Adrenal gland (tissue), 12 donors: ENCODE results near the gene LOXHD1. TPM values are rescaled to one million over a fixed set of nuclear protein-coding genes. Genes with fewer than 3 reads are reported as not detected.

Source experiments
- DNase-seq, 7 donors: peaks; one replicate each; pipeline ENCODE4 v3.0.0-alpha.2; 2019 to 2020
- H3K27ac ChIP-seq, 5 donors: fragments of 200-600 bp; sonication (generic) in 4 of 5; 1 replicate in 3 of 5; 2 replicates in 2 of 5; pipeline versions ENCODE4 v1.5.1 to v1.8.0; 2016 to 2020; ENCODE audit warnings: mild to moderate bottlenecking in 1 of 5
- H3K27me3 ChIP-seq: fragments of 200-600 bp; 2 replicates; pipeline ENCODE4 v1.8.0; 2021
- H3K36me3 ChIP-seq, 2 donors: fragments of 200-600 bp; replicated peaks in 1 of 2; 1 replicate in 1 of 2; 2 replicates in 1 of 2; pipeline versions ENCODE4 v1.5.1 to v1.8.0; 2018 to 2022
- H3K4me1 ChIP-seq, 2 donors: fragments of 200-600 bp; replicated peaks in 1 of 2; 1 replicate in 1 of 2; 2 replicates in 1 of 2; pipeline versions ENCODE4 v1.5.1 to v1.8.0; 2018 to 2021
- H3K4me3 ChIP-seq, 4 donors: fragments of 200-600 bp; sonication (generic) in 3 of 4; one replicate each; pipeline ENCODE4 v1.5.1; 2016 to 2018
- H3K9me3 ChIP-seq, 3 donors: fragments of 200-600 bp; sonication (generic) in 1 of 3; replicated peaks in 1 of 3; 1 replicate in 2 of 3; 2 replicates in 1 of 3; pipeline versions ENCODE4 v1.5.1 to v1.8.0; 2016 to 2021
- CTCF ChIP-seq, 6 experiments: fragments of 450-650 bp in 4 of 6; fragments of 200-600 bp in 2 of 6; sonication (generic) in 1 of 6; IDR thresholded peaks; 1 replicate in 5 of 6; 2 replicates in 1 of 6; pipeline versions ENCODE4 v1.5.1 to v1.8.0; 2016 to 2021; ENCODE audit warnings: antibody characterized with exemption in 6 of 6, mild to moderate bottlenecking in 2 of 6, moderate library complexity in 1 of 6
- POLR2A ChIP-seq, 2 donors: fragments of 450-650 bp; IDR thresholded peaks; one replicate each; pipeline ENCODE4 v1.6.1; 2017; ENCODE audit warnings: antibody characterized with exemption in 2 of 2, mild to moderate bottlenecking in 2 of 2, moderate library complexity in 1 of 2
- WGBS, 4 donors: extraction: QIAGEN DNeasy Blood & Tissue Kit in 2 of 4; methylation state at CpG; one replicate each; pipeline versions ENCODE4 v1.1.5 to v1.1.7; 2013 to 2017; 5-methylcytosine and 5-hydroxymethylcytosine counted together
- intact Hi-C, 2 donors: fragments of 100-400 bp; cut with DNase I; formaldehyde crosslinking; loops; one replicate each; pipeline versions ENCODE4 v1.14.1 to v1.15.0; 2022 to 2023
- polyA plus RNA-seq, 3 donors: library from polyadenylated mRNA; stranded (reverse); fragments of 200-250 nt in 2 of 3; fragments of 350-450 nt in 1 of 3; fragmentation: Illumina TruSeq in 1 of 3; extraction: RNeasy Lipid Tissue Mini Kit (QIAGEN cat#74804) in 1 of 3; gene quantifications; one replicate each; pipeline ENCODE4 v1.2.3, GENCODE V29; 2013 to 2014
- total RNA-seq, 9 donors: library from RNA; depleted of rRNA in 4 of 9; stranded (reverse); fragments of >200 nt in 4 of 9; fragments of 120-200 nt in 1 of 9; fragmentation: NEBNext Ultra II Directional in 1 of 9; extraction: Animal tissue kit (Norgen Biotek cat#: 25700) in 1 of 9; gene quantifications; one replicate each; pipeline versions ENCODE4 v1.1.0 to v1.2.4, GENCODE V29; 2013 to 2023
- donor health status: healthy with polysubstance abuse.
- donor health status: Bipolar disorder and iron deficiency.
- donor health status: DM: yes; HTN: yes; CAD: no.
- donor health status: DM: no; HTN: no; CAD: no.
- donor health status: DM: no; HTN: no; CAD: no.
- donor health status: DM: yes; HTN: yes; CAD: no.

The LOXHD1 gene
- total and polyA plus RNA-seq, 12 donors: 0.08 to 0.30 (median 0.16) TPM; not detected in 7

GRCh38 chr18:46619559-46619958, 37.5 kb downstream of the LOXHD1 start:
- no peaks in the 10 kb centered on the region for H3K36me3 ChIP-seq
- no peak for TF ChIP-seq CTCF (IDR thresholded peaks at IDR 0.05)
- TF ChIP-seq POLR2A (IDR thresholded peaks at IDR 0.05): no peak
- no peaks in the 10 kb centered on the region for H3K9me3 ChIP-seq
- DNase-seq: no peak
- WGBS, 4 donors: 79 to 88% (median 85%) methylated on average over 3 of the region's 3 CpGs
- intact Hi-C loops: no loop called here
- H3K27ac ChIP-seq: no peak overlapping the region
- no peak overlapping the region for H3K4me3 ChIP-seq
- no peaks in the 10 kb centered on the region for H3K4me1 ChIP-seq
- H3K27me3 ChIP-seq: no peaks in the 10 kb centered on the region

- no peak for DNase-seq
Observed at GRCh38 chr18:46615720-46616119, 41.3 kb downstream of the LOXHD1 start.

GRCh38 chr18:46609048-46609447, 48.0 kb downstream of the LOXHD1 start:
- Histone ChIP-seq H3K4me1 (no peaks in the 10 kb centered on the region), H3K9me3 (no peaks in the 10 kb centered on the region), H3K27ac (no peak overlapping the region), H3K27me3 (no peaks in the 10 kb centered on the region), H3K4me3 (no peak overlapping the region), H3K36me3 (no peaks in the 10 kb centered on the region)
- WGBS, 4 donors: 64 to 92% (median 75%) methylated on average over 2 of the region's 2 CpGs
- no peak for DNase-seq
- intact Hi-C loops: no loop called here
- no peak for TF ChIP-seq CTCF (IDR thresholded peaks at IDR 0.05)
- no peak for TF ChIP-seq POLR2A (IDR thresholded peaks at IDR 0.05)

More at GRCh38 chr18:46615720-46616119, 41.3 kb downstream of the LOXHD1 start:
- TF ChIP-seq CTCF (IDR thresholded peaks at IDR 0.05) (no peak), POLR2A (IDR thresholded peaks at IDR 0.05) (no peak)
- H3K27ac ChIP-seq: no peak overlapping the region
- intact Hi-C loops: no loop called here
- no peak overlapping the region for H3K4me3 ChIP-seq
- H3K36me3 ChIP-seq: no peaks in the 10 kb centered on the region
- H3K27me3 ChIP-seq: no peaks in the 10 kb centered on the region
- H3K4me1 ChIP-seq: no peaks in the 10 kb centered on the region
- H3K9me3 ChIP-seq: no peaks in the 10 kb centered on the region

- H3K27ac ChIP-seq: no peak overlapping the region
- no peaks in the 10 kb centered on the region for H3K4me1 ChIP-seq
- no peak overlapping the region for H3K4me3 ChIP-seq
- H3K27me3 ChIP-seq: no peaks in the 10 kb centered on the region
- no peaks in the 10 kb centered on the region for H3K9me3 ChIP-seq
- WGBS, 4 donors: 63 to 75% (median 69%) methylated on average over 5 of the region's 5 CpGs
- no peaks in the 10 kb centered on the region for H3K36me3 ChIP-seq
- intact Hi-C loops: no loop called here
- no peak for DNase-seq
- TF ChIP-seq POLR2A (IDR thresholded peaks at IDR 0.05): no peak
- TF ChIP-seq CTCF (IDR thresholded peaks at IDR 0.05): no peak
Observed at GRCh38 chr18:46607926-46608325, 49.1 kb downstream of the LOXHD1 start.
